Activated naive CD4-positive, alpha-beta T cell treated with anti-CD3 and anti-CD28 coated beads, Interleukin-2, amount 10 ng/mL, durations not matched to agents 7 days and 5 days (primary cell): ENCODE data around the gene NLE1.
A peak's percentile ranks its signal among the peaks of the same experiment; 100 is the strongest.
"Not testable (repeated sequence)": the region's sequence is repeated elsewhere in the genome, so short reads cannot be mapped to it uniquely, and the experiment has no call there.

Experiments
- CTCF ChIA-PET: fragments of 350-600 bp; sonication (Branson Sonifier 250); formaldehyde crosslinking; loops from one replicate; lab custom pipeline; 2021; ENCODE audit warnings: antibody characterized with exemption; lab: Charles Lee
- DNase-seq: peaks from one replicate; pipeline ENCODE4 v3.0.0-alpha.2; 2020
- H3K27ac Mint-ChIP-seq: one replicate; pipeline ENCODE4 v1.8.0; 2021; ENCODE audit warnings: mild to moderate bottlenecking, moderate library complexity, mixed read lengths
- H3K27me3 Mint-ChIP-seq: one replicate; pipeline ENCODE4 v1.8.0; 2021; ENCODE audit warnings: mild to moderate bottlenecking, mixed read lengths
- H3K36me3 Mint-ChIP-seq: one replicate; pipeline ENCODE4 v1.8.0; 2021; ENCODE audit warnings: mixed read lengths
- H3K4me1 Mint-ChIP-seq: one replicate; pipeline ENCODE4 v1.8.0; 2021; ENCODE audit warnings: mixed read lengths
- H3K4me3 Mint-ChIP-seq: one replicate; pipeline ENCODE4 v1.8.0; 2021; ENCODE audit warnings: mild to moderate bottlenecking, moderate library complexity, mixed read lengths
- H3K9me3 Mint-ChIP-seq: one replicate; pipeline ENCODE4 v1.8.0; 2021; ENCODE audit warnings: mixed read lengths

NLE1 gene

GRCh38 chr17:35099908-35100307, 42.2 kb downstream of the NLE1 start:
- H3K4me3 Mint-ChIP-seq, result no peak overlapping the region
- CTCF ChIA-PET, result interaction anchor here (1.5 kb wide), 1 partner anchor 10 kb away, joined by 3 read pairs; no protein-coding TSS in a partner anchor
- no peaks in the 10 kb centered on the region for H3K4me1 Mint-ChIP-seq
- no peaks in the 10 kb centered on the region for H3K9me3 Mint-ChIP-seq
- H3K27me3 Mint-ChIP-seq, result no peaks in the 10 kb centered on the region
- H3K27ac Mint-ChIP-seq, result no peak overlapping the region
- DNase-seq, result no peak
- H3K36me3 Mint-ChIP-seq, result peaks cover 29% of the 10 kb centered on the region

GRCh38 chr17:35097776-35098175, 44.3 kb downstream of the NLE1 start:
- Mint-ChIP-seq H3K4me1 (no peaks in the 10 kb centered on the region), H3K9me3 (no peaks in the 10 kb centered on the region), H3K4me3 (no peak overlapping the region), H3K36me3 (peaks cover 25% of the 10 kb centered on the region), H3K27ac (no peak overlapping the region), H3K27me3 (no peaks in the 10 kb centered on the region)
- no peak for DNase-seq
- CTCF ChIA-PET, result interaction anchor here (0.7 kb wide), 1 partner anchor 51 kb away, joined by 3 read pairs; no protein-coding TSS in a partner anchor

GRCh38 chr17:35095741-35096140, 46.4 kb downstream of the NLE1 start:
- Mint-ChIP-seq H3K27me3 (no peaks in the 10 kb centered on the region), H3K27ac (no peak overlapping the region), H3K36me3 (peaks cover 20% of the 10 kb centered on the region), H3K9me3 (no peaks in the 10 kb centered on the region), H3K4me3 (no peak overlapping the region), H3K4me1 (peaks cover 4% of the 10 kb centered on the region)
- no peak for DNase-seq
- CTCF ChIA-PET, result interaction anchor here (1.6 kb wide), 1 partner anchor 24 kb away, joined by 4 read pairs; the partner anchor contains the start of gene RAD51D

GRCh38 chr17:35094902-35095301, 47.2 kb downstream of the NLE1 start:
- no peak overlapping the region for H3K27ac Mint-ChIP-seq
- CTCF ChIA-PET, result no interaction called here

GRCh38 chr17:35090707-35091106, 51.4 kb downstream of the NLE1 start:
- peaks cover 45% of the 10 kb centered on the region for H3K4me1 Mint-ChIP-seq
- DNase-seq, H3K27ac Mint-ChIP-seq, H3K9me3 Mint-ChIP-seq, H3K36me3 Mint-ChIP-seq, H3K4me3 Mint-ChIP-seq, H3K27me3 Mint-ChIP-seq: not testable (repeated sequence)
- CTCF ChIA-PET, result interaction anchor here (1.5 to 3.1 kb wide), 6 partner anchors 28 to 95 kb away, joined by 5 to 31 read pairs (median 18); partner anchors contain the start of gene RAD51D

More at GRCh38 chr17:35094902-35095301, 47.2 kb downstream of the NLE1 start:
- no peaks in the 10 kb centered on the region for H3K27me3 Mint-ChIP-seq
- peaks cover 13% of the 10 kb centered on the region for H3K4me1 Mint-ChIP-seq
- no peaks in the 10 kb centered on the region for H3K9me3 Mint-ChIP-seq
- no peak for DNase-seq
- H3K4me3 Mint-ChIP-seq, result no peak overlapping the region
- H3K36me3 Mint-ChIP-seq, result peaks cover 13% of the 10 kb centered on the region

- H3K4me1 Mint-ChIP-seq, result peaks cover 54% of the 10 kb centered on the region
- H3K9me3 Mint-ChIP-seq, result no peaks in the 10 kb centered on the region
- H3K27me3 Mint-ChIP-seq, result no peaks in the 10 kb centered on the region
- peaks cover 2% of the 10 kb centered on the region for H3K36me3 Mint-ChIP-seq
- H3K4me3 Mint-ChIP-seq, result peak overlapping the region; percentile 82
- H3K27ac Mint-ChIP-seq, result peak overlapping the region; percentile 91
- CTCF ChIA-PET, result interaction anchor here (0.8 to 3.1 kb wide), 22 partner anchors 10 to 108 kb away, joined by 3 to 31 read pairs (median 6); partner anchors contain the start of genes RAD51D and RFFL
- DNase-seq, result peak; percentile 51
These were observed 52.4 kb downstream of the NLE1 start for GRCh38 chr17:35089586-35090296.

GRCh38 chr17:35088881-35089585, 53.1 kb downstream of the NLE1 start:
- peaks cover 2% of the 10 kb centered on the region for H3K36me3 Mint-ChIP-seq
- H3K9me3 Mint-ChIP-seq, result no peaks in the 10 kb centered on the region
- peak overlapping the region; percentile 91 for H3K27ac Mint-ChIP-seq
- H3K27me3 Mint-ChIP-seq, result no peaks in the 10 kb centered on the region
- peak overlapping the region; percentile 89 for H3K4me3 Mint-ChIP-seq
- CTCF ChIA-PET, result interaction anchor here (1.0 to 3.1 kb wide), 22 partner anchors 9 to 108 kb away, joined by 3 to 31 read pairs (median 7); partner anchors contain the start of genes RAD51D and RFFL
- peak; percentile 89 for DNase-seq
- peaks cover 54% of the 10 kb centered on the region for H3K4me1 Mint-ChIP-seq

GRCh38 chr17:35088356-35088880, 53.7 kb downstream of the NLE1 start:
- CTCF ChIA-PET, result interaction anchor here (0.7 to 2.4 kb wide), 6 partner anchors 25 to 90 kb away, joined by 3 to 8 read pairs (median 4); partner anchors contain the start of gene RFFL
- peak; percentile 27 for DNase-seq
- Mint-ChIP-seq H3K27me3 (no peaks in the 10 kb centered on the region), H3K9me3 (no peaks in the 10 kb centered on the region), H3K4me3 (peak overlapping the region; percentile 89), H3K27ac (peak overlapping the region; percentile 89), H3K36me3 (peaks cover 2% of the 10 kb centered on the region), H3K4me1 (peaks cover 54% of the 10 kb centered on the region)

GRCh38 chr17:35087731-35088355, 54.3 kb downstream of the NLE1 start:
- H3K4me3 Mint-ChIP-seq, result peak overlapping the region; percentile 89
- CTCF ChIA-PET, result interaction anchor here (0.7 to 2.4 kb wide), 7 partner anchors 23 to 89 kb away, joined by 3 to 8 read pairs (median 3); partner anchors contain the start of gene RFFL
- H3K9me3 Mint-ChIP-seq, result no peaks in the 10 kb centered on the region
- H3K27me3 Mint-ChIP-seq, result no peaks in the 10 kb centered on the region
- peak overlapping the region; percentile 89 for H3K27ac Mint-ChIP-seq
- peaks cover 2% of the 10 kb centered on the region for H3K36me3 Mint-ChIP-seq
- H3K4me1 Mint-ChIP-seq, result peaks cover 60% of the 10 kb centered on the region
- peak; percentile 50 for DNase-seq

- H3K4me1 Mint-ChIP-seq, result peaks cover 68% of the 10 kb centered on the region
- H3K27ac Mint-ChIP-seq, result peak overlapping the region; percentile 89
- no peaks in the 10 kb centered on the region for H3K27me3 Mint-ChIP-seq
- peak overlapping the region; percentile 89 for H3K4me3 Mint-ChIP-seq
- H3K9me3 Mint-ChIP-seq, result no peaks in the 10 kb centered on the region
- peaks cover 2% of the 10 kb centered on the region for H3K36me3 Mint-ChIP-seq
- CTCF ChIA-PET, result interaction anchor here (0.8 to 2.4 kb wide), 5 partner anchors 22 to 88 kb away, joined by 3 to 8 read pairs (median 3); partner anchors contain the start of gene RFFL
- no peak for DNase-seq
These were observed 55.1 kb downstream of the NLE1 start for GRCh38 chr17:35086931-35087573.

GRCh38 chr17:35086164-35086563, 55.9 kb downstream of the NLE1 start:
- H3K27me3 Mint-ChIP-seq, result no peaks in the 10 kb centered on the region
- no peak for DNase-seq
- no peak overlapping the region for H3K27ac Mint-ChIP-seq
- CTCF ChIA-PET, result interaction anchor here (0.7 to 2.4 kb wide), 5 partner anchors 12 to 88 kb away, joined by 3 to 8 read pairs (median 4); partner anchors contain the start of gene RFFL
- H3K36me3 Mint-ChIP-seq, result peaks cover 2% of the 10 kb centered on the region
- H3K9me3 Mint-ChIP-seq, result no peaks in the 10 kb centered on the region
- no peak overlapping the region for H3K4me3 Mint-ChIP-seq
- peaks cover 74% of the 10 kb centered on the region for H3K4me1 Mint-ChIP-seq

- no peak overlapping the region for H3K4me3 Mint-ChIP-seq
- H3K4me1 Mint-ChIP-seq, result peaks cover 75% of the 10 kb centered on the region
These were observed 57.1 kb downstream of the NLE1 start for GRCh38 chr17:35084987-35085386.

GRCh38 chr17:35083071-35083470, 59.0 kb downstream of the NLE1 start:
- CTCF ChIA-PET, result interaction anchor here (0.9 to 1.4 kb wide), 4 partner anchors 9 to 85 kb away, joined by 3 to 4 read pairs (median 4); partner anchors contain the start of gene RAD51D
- H3K4me1 Mint-ChIP-seq, result peaks cover 74% of the 10 kb centered on the region
- no peaks in the 10 kb centered on the region for H3K27me3 Mint-ChIP-seq
- H3K4me3 Mint-ChIP-seq, result no peak overlapping the region
- H3K36me3 Mint-ChIP-seq, result peaks cover 2% of the 10 kb centered on the region
- no peak for DNase-seq
- no peak overlapping the region for H3K27ac Mint-ChIP-seq
- no peaks in the 10 kb centered on the region for H3K9me3 Mint-ChIP-seq

More at GRCh38 chr17:35084987-35085386, 57.1 kb downstream of the NLE1 start:
- H3K9me3 Mint-ChIP-seq, result no peaks in the 10 kb centered on the region
- CTCF ChIA-PET, result interaction anchor here (0.6 to 1.5 kb wide), 4 partner anchors 22 to 86 kb away, joined by 3 to 5 read pairs (median 4); partner anchors contain the start of gene RFFL
- H3K27me3 Mint-ChIP-seq, result no peaks in the 10 kb centered on the region
- no peak for DNase-seq
- H3K36me3 Mint-ChIP-seq, result peaks cover 2% of the 10 kb centered on the region
- H3K27ac Mint-ChIP-seq, result no peak overlapping the region
